ENCODE results near the gene HSPB6.
"Not testable (repeated sequence)": the region's sequence is repeated elsewhere in the genome, so short reads cannot be mapped to it uniquely, and the experiment has no call there.

Gene HSPB6

DNA sequence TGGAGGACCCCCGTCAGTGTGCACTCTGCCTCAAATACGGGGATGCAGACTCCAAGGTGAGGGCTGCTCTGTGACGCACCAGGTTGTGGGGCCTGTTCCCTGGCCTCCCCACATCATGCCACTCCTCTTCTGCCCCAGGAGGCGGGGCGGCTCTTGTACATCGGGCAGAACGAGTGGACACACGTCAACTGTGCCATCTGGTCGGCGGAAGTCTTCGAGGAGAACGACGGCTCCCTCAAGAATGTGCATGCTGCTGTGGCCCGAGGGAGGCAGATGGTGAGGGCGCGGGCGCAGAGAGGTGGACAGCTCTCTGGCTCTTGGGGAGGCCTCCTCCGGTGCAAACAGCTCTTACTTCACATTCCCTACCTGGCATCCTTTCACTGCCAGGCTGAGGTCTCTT, 27.8 kb downstream of the HSPB6 start:
- no peak for DNase-seq

DNA sequence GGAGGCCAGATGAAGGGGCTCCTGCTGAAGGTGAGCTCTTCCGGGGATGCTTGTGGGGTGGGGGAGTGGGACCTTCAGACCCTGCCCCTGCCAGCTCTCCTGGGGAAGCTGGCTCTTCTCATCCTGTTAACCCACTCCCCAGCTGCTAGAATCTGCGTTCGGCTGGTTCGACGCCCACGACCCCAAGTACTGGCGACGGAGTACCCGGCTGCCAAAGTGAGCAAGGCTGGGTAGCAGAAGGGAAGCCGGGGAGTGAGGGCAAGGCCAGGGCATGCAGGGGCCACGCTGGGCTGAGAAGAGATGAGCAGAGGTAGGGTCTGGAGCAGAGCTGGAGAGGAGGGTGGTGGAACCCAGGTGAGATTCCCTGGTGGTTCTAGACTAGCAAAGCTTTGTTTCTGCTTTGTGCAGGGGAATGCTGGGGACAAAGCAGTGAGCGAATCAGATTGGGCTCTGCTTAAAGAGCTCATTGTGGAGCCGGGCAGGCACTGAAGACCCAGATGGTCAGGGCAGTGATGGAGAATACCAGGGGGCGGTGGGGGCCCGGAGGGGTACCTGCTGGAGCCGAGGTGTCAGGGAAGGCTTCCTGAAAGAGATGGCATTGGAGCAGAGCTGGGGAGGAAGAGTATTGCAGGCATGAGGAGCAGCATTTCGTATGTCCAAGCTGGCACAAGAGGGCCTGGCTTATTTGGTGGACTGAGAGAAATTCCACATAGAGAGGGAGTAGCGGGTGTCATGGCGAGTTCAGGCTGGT, 28.7 kb downstream of the HSPB6 start:
- no peak for DNase-seq

DNA sequence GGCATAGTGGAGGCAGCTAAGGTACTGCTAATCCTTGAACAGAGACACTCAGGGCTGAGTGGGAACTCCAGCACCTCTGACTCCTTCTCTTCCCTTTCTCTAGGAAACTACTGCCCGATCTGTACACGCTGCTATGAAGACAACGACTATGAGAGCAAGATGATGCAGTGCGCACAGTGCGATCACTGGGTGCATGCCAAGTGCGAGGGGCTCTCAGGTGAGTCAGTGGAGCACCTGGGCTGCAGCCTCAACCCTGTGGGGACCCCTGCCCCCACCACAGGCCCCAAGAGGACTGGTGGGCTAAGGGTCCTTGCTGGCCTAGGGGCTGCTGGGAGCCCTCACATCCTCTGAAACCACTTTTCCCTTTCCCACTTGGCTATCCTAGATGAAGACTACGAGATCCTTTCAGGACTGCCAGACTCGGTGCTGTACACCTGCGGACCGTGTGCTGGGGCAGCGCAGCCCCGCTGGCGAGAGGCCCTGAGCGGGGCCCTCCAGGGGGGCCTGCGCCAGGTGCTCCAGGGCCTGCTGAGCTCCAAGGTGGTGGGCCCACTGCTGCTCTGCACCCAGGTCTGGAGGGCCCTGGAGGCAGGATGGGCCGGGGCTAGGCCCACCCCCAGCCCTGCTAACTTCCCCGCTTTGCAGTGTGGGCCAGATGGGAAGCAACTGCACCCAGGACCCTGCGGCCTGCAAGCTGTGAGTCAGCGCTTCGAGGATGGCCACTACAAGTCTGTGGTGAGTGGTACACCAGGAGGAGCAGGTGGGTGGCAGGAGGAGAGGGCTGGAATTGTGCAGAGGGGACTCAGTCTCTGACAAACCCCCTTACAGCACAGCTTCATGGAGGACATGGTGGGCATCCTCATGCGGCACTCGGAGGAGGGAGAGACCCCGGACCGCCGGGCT, 29.5 kb downstream of the HSPB6 start:
- no peak for DNase-seq

DNA sequence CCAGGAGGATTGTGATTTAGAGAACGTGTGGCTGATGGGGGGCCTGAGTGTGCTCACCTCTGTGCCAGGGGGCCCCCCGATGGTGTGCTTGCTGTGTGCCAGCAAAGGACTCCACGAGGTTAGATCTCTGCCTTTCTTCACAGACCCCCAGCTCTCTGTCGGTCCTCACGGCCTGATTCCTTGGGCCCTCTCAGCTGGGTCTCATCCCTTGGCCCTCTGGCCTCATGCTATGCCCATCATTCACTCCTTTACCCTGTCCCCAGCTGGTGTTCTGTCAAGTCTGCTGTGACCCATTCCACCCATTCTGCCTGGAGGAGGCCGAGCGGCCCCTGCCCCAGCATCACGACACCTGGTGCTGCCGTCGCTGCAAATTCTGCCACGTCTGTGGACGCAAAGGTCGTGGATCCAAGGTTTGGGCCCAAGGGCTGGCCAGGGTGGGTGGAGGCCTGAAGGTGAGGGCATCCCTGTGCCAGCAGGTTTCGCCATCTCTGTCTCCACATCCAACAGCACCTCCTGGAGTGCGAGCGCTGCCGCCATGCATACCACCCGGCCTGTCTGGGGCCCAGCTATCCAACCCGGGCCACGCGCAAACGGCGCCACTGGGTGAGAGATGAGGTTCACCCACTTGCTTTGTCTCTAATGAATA, 31.5 kb downstream of the HSPB6 start:
- no peak for DNase-seq

DNA sequence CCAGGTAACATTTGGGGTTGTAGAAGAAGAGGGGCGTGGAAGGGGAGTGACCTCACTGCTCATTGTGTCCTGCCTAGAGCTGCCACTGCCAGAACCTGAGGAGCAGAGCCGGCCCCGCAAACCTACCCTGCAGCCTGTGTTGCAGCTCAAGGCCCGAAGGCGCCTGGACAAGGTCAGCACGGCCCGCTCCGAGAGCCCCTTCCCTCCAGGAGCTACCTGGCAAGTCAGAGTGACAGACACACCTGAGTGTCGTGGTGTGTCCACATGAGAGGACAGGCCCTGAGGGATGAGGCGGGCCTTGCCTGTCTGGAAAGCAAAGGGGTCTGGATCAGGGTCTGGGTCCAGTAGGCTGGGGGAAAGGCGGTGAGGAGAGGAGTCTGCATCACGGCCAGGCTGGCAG, 32.3 kb downstream of the HSPB6 start:
- DNase-seq, result no peak

DNA sequence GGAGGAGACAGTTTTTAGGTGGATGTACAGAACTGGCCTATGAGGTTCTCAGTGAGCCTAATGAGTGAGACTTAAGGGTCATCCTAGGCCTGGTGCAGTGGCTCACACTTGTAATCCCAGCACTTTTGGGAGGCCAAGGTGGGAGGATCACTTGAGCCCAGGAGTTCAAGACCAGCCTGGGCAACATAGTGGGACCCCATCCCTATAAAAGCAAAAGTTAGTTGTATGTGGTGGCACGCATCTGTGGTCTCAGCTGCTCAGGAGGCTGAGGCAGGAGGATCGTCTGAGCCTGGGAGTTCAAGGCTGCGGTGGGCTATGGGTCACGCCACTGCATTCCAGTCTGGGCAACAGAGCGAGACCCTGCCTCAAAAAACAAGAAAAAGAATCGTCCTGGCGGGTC, 32.7 kb downstream of the HSPB6 start:
- not testable (repeated sequence) for DNase-seq

DNA sequence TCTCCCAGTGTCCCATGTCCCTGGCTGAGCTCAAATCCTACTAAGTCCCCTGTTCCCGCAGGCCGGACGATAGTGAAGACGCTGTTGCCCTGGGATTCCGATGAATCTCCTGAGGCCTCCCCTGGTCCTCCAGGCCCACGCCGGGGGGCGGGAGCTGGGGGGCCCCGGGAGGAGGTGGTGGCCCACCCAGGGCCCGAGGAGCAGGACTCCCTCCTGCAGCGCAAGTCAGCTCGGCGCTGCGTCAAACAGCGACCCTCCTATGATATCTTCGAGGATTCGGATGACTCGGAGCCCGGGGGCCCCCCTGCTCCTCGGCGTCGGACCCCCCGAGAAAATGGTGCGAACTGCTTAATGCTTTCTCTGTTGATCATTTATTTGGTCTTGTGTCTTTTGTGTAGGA, 33.2 kb downstream of the HSPB6 start:
- no peak for DNase-seq

DNA sequence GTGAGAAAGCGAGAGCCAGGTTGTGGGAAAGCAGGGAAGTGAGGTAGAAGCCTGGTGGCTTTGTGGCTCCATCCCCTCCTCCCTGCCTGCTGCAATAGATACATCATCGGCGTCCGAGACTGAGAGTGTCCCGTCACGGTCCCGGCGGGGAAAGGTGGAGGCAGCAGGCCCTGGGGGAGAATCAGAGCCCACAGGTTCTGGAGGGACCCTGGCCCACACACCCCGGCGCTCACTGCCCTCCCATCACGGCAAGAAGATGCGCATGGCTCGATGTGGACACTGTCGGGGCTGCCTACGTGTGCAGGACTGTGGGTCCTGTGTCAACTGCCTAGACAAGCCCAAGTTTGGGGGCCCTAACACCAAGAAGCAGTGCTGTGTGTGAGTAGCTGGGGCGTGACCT, 33.9 kb downstream of the HSPB6 start:
- DNase-seq, result no peak

DNA sequence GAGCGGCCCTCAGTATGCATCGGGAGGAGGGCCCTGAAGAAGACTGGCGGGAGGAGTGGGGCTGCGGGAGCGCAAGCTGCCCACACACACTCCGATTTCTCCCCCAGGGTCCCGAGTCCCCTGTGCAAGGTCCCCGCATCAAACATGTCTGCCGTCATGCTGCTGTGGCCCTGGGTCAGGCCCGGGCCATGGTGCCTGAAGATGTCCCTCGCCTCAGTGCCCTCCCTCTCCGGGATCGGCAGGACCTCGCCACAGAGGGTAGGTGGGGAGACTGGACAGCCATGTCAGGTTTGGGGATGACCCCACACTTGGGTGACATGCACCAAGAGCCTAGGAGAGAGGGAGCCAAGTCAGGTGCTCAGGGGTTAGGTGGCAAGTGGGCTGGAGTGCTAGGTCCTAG, 34.4 kb downstream of the HSPB6 start:
- no peak for DNase-seq

DNA sequence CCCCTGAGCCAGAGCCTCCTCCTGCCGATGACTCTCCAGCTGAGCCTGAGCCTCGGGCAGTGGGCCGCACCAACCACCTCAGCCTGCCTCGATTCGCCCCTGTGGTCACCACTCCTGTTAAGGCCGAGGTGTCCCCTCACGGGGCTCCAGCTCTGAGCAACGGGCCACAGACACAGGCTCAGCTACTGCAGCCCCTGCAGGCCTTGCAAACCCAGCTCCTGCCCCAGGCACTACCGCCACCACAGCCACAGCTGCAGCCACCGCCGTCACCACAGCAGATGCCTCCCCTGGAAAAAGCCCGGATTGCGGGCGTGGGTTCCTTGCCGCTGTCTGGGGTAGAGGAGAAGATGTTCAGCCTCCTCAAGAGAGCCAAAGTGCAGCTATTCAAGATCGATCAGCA, 35.5 kb downstream of the HSPB6 start:
- no peak for DNase-seq

DNA sequence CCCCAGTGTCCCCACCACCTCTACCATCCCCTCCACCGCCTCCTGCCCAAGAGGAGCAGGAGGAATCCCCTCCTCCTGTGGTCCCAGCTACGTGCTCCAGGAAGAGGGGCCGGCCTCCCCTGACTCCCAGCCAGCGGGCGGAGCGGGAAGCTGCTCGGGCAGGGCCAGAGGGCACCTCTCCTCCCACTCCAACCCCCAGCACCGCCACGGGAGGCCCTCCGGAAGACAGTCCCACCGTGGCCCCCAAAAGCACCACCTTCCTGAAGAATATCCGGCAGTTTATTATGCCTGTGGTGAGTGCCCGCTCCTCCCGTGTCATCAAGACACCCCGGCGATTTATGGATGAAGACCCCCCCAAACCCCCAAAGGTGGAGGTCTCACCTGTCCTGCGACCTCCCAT, 36.2 kb downstream of the HSPB6 start:
- DNase-seq, result no peak

DNA sequence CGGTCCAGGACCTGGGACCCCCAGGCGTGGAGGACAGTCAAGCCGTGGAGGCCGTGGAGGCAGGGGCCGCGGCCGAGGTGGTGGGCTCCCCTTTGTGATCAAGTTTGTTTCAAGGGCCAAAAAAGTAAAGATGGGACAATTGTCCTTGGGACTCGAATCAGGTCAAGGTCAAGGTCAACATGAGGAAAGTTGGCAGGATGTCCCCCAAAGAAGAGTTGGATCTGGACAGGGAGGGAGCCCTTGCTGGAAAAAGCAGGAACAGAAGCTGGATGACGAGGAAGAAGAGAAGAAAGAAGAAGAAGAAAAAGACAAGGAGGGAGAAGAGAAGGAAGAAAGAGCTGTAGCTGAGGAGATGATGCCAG, 36.7 kb downstream of the HSPB6 start:
- DNase-seq, result no peak

DNA sequence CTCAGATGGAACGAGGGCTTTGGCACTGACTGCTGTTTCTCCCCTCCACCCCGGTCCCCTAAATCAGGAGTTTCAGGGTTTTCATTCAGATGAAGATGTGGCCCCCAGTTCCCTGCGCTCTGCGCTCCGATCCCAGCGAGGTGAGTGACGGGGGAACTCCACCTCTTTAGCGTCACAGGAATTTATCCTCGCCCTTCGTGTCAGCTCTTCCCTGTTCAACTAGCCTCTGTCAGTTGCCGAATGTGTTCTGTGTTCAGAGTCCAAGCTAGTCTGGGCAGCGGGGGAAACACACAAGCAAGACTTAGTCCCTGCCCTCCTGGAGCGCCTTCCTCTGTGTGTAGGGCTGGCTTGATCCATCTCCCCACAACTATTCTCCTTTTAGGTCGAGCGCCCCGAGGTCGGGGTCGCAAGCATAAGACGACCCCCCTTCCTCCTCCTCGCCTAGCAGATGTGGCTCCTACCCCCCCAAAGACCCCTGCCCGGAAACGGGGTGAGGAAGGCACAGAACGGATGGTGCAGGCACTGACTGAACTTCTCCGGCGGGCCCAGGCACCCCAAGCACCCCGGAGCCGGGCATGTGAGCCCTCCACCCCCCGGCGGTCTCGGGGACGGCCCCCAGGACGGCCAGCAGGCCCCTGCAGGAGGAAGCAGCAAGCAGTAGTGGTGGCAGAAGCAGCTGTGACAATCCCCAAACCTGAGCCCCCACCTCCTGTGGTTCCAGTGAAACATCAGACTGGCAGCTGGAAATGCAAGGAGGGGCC, 37.2 kb downstream of the HSPB6 start:
- DNase-seq, result no peak

DNA sequence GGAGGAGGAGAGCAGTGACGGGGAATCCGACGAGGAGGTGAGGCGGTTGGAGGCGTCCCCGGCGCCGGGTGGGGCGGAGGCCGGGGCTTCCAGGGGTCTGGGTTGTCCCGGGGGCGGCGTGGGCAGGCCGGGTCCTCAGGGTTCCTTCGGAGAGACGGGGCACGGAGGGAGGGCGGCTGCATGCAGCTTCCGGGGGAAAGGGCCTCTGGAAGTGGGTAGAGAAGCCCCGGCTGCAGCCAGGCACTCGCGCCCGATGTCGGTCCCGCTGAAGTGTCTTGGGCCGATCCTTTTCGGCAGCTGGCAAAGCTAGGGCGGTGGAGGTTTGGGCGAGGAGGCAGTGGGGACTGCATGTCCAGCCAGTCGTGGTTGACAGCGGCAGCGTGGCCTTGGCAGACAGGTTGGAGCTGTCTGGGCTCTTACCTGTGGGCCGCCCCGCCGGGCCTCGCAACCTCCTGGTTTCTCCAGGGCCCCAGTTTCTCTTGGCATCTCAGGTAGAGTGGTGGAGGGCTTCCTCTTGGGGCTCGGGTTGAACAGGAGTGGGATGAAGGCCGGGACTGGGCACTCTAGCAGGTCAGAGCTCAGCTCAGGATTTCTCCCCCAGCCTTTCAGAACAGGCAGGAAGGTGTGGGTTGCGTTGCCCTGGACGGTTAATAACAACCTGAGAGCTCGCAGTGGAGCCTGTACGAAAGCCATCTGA, 38.3 kb downstream of the HSPB6 start:
- peak; percentile 51 for DNase-seq

DNA sequence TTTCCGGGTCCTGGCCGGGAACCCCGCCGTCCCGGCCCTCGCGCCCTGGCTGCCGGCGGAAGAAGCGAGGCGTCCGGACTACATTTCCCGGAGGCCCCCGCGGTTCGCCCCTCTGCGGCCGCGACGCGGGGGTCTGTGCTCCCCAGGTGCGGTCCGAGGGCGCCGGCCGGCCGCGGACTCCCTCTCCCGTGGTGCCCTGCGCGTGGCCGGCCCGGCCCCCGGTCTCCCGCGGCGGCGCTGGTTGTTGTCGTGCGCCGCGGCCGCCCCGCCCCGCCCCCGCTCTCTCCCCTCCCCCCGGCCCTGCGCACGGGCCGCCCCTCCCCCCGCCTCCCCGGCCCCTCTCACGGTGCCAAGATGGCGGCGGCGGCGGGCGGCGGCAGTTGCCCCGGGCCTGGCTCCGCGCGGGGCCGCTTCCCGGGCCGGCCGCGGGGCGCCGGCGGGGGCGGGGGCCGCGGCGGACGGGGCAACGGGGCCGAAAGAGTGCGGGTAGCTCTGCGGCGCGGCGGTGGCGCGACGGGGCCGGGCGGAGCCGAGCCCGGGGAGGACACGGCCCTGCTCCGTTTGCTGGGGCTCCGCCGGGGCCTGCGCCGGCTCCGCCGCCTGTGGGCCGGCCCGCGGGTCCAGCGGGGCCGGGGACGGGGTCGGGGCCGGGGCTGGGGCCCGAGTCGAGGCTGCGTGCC, 39.0 kb downstream of the HSPB6 start, which contains the start of gene KMT2B:
KMT2B (plus strand) TSS at position 339 of the 680 bp plus-strand sequence; CDS start at position 355, 16 bp downstream.
- no peak for DNase-seq

DNA sequence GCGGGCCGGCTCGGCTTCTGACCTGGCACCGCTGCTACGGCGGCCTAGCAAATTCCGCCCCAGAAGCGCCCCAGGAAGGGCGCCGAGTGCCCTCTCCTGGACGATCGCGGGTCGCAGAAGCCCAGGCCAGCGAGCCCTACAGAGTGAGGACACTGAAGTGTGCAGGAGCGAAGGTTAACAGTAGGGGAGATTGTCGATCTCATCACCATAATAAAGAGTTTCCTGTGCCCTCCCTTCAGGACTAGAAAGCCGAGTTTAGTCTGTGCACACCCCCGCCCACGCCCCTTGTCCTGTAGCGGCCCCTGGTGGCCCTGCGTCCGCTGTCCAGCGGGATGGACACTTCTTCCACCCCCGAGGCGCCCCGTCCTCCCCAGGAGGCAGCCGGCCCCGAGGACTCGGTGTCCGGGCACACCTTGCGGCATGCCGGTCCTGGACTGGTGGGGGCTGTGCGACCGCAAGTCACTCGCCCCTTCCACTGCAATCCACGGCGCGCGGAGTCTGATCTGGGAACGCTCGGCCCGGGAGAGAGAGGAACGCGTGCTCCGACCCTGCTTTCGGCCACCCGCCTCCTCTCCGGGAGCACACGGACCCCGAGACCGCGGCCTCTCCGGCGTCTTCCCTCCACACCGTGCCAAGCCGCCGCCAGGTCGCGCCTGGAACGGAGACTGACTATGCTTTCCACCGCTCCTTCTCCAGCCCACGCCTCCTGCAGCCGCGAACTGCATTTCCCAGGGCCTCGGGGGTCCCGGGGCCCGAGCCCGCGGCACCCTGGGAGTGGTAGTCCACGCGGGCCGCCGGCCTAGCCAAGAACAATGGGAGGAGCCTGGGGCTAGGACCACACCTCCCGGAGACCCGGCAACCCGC, 39.8 kb downstream of the HSPB6 start:
- DNase-seq, result peak; percentile 91

DNA sequence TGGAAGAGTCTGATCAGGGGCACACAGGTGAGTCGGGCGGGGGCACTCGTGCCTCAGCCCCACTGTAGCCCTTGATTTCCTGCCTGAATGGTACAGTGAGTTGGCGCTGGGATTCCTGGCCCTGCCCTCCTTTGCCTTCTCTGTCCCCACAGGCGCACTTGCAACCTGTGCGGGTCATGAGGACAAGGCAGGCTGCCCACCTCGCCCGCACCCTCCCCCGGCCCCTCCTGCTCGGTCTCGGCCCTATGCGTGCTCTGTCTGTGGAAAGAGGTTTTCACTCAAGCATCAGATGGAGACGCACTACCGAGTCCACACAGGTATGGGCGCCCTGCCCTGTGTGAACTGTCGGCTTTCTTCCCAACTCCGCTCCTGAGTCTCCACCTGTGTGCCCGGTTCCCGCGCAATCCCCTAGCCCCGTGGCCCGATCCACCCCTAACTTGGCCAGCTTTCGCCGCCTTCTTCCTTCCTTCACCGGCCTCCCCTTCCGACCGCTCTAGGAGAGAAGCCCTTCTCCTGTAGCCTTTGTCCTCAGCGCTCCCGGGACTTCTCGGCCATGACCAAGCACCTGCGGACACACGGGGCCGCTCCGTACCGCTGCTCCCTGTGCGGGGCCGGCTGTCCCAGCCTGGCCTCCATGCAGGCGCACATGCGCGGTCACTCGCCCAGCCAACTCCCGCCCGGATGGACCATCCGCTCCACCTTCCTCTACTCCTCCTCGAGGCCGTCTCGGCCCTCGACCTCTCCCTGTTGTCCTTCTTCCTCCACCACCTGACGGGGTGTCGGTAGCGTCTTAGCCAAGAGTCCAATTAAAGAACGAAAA, 40.6 kb downstream of the HSPB6 start:
- no peak for DNase-seq

DNA sequence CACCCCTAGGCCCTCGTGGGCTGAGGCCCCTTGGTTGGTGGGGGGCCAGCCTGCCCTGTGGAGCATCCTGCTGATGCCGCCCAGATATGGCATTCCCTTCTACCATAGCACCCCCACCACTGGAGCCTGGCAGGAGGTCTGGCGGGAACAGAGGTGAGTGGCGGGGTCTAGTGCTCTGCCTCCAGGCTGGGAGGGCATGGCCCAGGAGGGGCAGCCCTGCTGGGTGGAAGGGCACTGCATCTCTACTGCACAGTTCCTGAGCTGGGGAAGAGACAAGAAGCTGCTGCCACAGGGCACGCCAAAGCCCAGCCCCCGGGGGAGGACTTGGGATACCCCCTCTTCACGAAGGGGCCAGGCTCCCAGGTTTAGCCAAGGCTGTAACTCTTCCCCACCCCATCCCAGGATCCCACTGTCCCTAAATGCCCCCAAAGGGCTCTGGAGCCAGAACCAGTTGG, 41.4 kb downstream of the HSPB6 start:
- no peak for DNase-seq

DNA sequence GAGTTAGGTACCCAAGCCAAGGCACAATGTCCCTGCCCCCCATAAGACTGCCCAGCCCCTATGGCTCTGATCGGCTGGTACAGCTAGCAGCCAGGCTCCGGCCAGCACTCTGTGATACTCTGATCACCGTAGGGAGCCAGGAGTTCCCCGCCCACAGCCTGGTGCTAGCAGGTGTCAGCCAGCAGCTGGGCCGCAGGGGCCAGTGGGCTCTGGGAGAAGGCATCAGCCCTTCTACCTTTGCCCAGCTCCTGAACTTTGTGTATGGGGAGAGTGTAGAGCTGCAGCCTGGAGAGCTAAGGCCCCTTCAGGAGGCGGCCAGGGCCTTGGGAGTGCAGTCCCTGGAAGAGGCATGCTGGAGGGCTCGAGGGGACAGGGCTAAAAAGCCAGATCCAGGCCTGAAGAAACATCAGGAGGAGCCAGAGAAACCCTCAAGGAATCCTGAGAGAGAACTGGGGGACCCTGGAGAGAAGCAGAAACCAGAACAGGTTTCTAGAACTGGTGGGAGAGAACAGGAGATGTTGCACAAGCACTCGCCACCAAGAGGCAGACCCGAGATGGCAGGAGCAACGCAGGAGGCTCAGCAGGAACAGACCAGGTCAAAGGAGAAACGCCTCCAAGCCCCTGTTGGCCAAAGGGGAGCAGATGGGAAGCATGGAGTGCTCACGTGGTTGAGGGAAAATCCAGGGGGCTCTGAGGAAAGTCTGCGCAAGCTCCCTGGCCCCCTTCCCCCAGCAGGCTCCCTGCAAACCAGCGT, 42.1 kb downstream of the HSPB6 start:
- DNase-seq, result no peak
